Ascending aorta (tissue), 2 donors: ENCODE results near the gene RFPL4A. TPM values are rescaled to one million over a fixed set of nuclear protein-coding genes. Genes with fewer than 3 reads are reported as not detected.
"Not testable (repeated sequence)": the region's sequence is repeated elsewhere in the genome, so short reads cannot be mapped to it uniquely, and the experiment has no call there.

Experiments used
- DNase-seq, 2 donors: peaks; one replicate each; pipeline ENCODE4 v3.0.0-alpha.2; 2019; ENCODE audit warnings: low spot score in 2 of 2
- H3K27ac ChIP-seq, 2 donors: fragments of 200-600 bp; sonication (generic); one replicate each; pipeline ENCODE4 v1.5.1; 2016 to 2017; ENCODE audit warnings: mild to moderate bottlenecking in 1 of 2
- H3K27me3 ChIP-seq: fragments of 200-600 bp; sonication (generic); one replicate; pipeline ENCODE4 v1.5.1; 2017
- H3K36me3 ChIP-seq, 2 donors: fragments of 200-600 bp; sonication (generic); one replicate each; pipeline ENCODE4 v1.5.1; 2016
- H3K4me1 ChIP-seq, 2 donors: fragments of 200-600 bp; sonication (generic); one replicate each; pipeline ENCODE4 v1.5.1; 2016 to 2017; ENCODE audit warnings: mild to moderate bottlenecking in 1 of 2
- H3K4me3 ChIP-seq, 2 donors: fragments of 200-600 bp; sonication (generic); one replicate each; pipeline ENCODE4 v1.5.1; 2016 to 2017; ENCODE audit warnings: mild to moderate bottlenecking in 1 of 2
- H3K9me3 ChIP-seq, 2 donors: fragments of 200-600 bp; sonication (generic); one replicate each; pipeline ENCODE4 v1.5.1; 2016
- CTCF ChIP-seq, 3 experiments: fragments of 200-600 bp in 2 of 3; fragments of 450-650 bp in 1 of 3; sonication (generic) in 2 of 3; IDR thresholded peaks; one replicate each; pipeline ENCODE4 v1.5.1; 2016 to 2019; ENCODE audit warnings: antibody characterized with exemption in 3 of 3, mild to moderate bottlenecking in 1 of 3, moderate library complexity in 1 of 3
- intact Hi-C: fragments of 100-400 bp; cut with DNase I; formaldehyde crosslinking; loops from one replicate; pipeline ENCODE4 v1.15.1; 2023
- total RNA-seq: library from RNA; depleted of rRNA; stranded (reverse); fragments of >200 nt; gene quantifications from one replicate; pipeline ENCODE4 v1.1.0, GENCODE V29; 2016

Gene RFPL4A
- total RNA-seq, 1 donor from 2014 or later = not detected

DNA sequence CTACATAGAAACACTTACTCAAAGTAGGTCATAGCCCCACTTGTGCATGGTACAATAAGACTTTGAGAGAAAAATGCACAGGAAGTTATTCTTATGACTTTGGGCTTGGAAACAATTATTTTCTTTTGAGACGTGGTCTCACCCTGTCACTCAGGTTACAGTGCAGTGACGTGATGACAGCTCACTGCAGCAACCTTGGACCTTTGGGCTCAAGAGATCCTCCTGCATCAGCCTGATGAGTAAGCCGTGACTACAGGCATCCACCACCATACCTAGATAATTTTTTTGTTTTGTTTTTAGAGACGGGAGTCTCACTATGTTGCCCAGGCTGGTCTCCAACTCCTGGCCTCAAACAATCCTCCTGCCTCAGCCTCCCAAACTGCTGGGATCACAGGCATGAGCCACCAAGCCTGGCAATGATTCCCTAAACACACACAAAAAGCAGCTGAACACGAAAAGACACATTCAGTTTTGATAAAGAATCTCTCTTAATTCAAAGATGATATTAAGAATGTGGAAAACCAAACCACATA, 38.6 kb upstream of the RFPL4A start:
- Histone ChIP-seq H3K4me1 (no peaks in the 10 kb centered on the region), H3K27ac (no peak overlapping the region), H3K4me3 (no peak overlapping the region), H3K9me3 (no peaks in the 10 kb centered on the region), H3K36me3 (no peaks in the 10 kb centered on the region), H3K27me3 (no peaks in the 10 kb centered on the region)
- no peak for TF ChIP-seq CTCF (IDR thresholded peaks at IDR 0.05)
- intact Hi-C loops = no loop called here
- DNase-seq = no peak

DNA sequence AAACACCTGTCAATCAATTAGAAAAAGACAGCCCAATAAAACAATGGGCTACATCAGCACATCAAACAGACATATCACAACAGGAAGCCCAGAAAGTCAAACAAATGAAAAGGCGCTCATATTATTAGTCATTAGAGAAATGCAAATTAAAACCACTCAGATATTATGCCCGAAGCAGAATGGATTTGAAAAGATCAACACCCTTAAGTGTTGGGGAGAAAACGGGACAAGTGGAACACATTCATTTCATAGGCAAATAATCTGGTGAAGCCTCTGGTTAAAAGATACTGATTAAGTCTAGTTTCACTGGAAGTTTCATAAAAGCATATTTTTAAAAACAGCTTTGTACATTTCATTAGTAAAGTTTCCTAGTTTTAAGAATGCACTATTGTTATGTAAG, 38.1 kb upstream of the RFPL4A start:
- no peak for TF ChIP-seq CTCF (IDR thresholded peaks at IDR 0.05)
- Histone ChIP-seq H3K36me3 (no peaks in the 10 kb centered on the region), H3K27me3 (no peaks in the 10 kb centered on the region), H3K4me3 (no peak overlapping the region), H3K4me1 (no peaks in the 10 kb centered on the region), H3K27ac (no peak overlapping the region), H3K9me3 (no peaks in the 10 kb centered on the region)
- DNase-seq = no peak
- intact Hi-C loops = no loop called here

GRCh38 chr19:55723491-55723890, 35.4 kb upstream of the RFPL4A start:
- Histone ChIP-seq H3K4me1 (no peaks in the 10 kb centered on the region), H3K36me3 (no peaks in the 10 kb centered on the region), H3K4me3 (no peak overlapping the region), H3K27me3 (no peaks in the 10 kb centered on the region), H3K27ac (no peak overlapping the region), H3K9me3 (no peaks in the 10 kb centered on the region)
- intact Hi-C loops = no loop called here
- no peak for DNase-seq
- no peak for TF ChIP-seq CTCF (IDR thresholded peaks at IDR 0.05)

DNA sequence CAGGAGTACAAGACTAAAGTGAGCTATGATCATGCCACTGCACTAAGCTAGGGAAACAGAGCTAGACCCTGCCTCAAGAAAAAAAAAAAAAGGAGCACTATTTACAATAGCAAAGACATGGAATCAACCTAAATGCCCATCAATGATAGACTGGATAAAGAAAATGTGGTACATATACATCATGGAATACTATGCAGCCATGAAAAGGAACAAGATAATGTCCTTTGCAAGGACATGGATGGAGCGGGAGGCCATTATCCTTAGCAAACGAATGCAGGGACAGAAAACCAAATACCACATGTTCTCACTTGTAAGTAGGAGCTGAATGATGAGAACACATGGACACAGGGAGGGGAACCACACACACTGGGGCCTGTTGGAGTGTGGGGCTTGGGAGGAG, 28.5 kb upstream of the RFPL4A start:
- H3K9me3 ChIP-seq, H3K36me3 ChIP-seq, H3K27me3 ChIP-seq, H3K4me3 ChIP-seq, H3K4me1 ChIP-seq, H3K27ac ChIP-seq, intact Hi-C loops, DNase-seq: not testable (repeated sequence)

DNA sequence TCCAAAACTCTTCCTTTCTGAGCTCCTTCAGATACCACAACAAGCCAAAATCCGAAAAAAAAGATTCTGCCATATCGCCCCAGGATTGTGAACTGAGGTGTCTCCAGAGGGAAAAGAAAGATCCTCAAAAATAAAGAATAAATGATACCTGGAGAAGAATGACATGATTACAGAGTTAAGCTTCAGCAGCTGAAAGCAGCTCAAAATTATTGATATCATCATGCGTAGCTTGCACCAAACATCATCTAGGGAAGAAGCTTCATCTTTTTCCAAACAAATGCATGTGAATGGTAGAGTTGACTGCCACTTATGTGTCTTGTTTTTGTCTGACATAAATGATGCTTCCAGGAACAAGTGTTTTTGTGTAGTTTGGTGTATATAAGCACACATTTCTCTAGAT, 20.6 kb upstream of the RFPL4A start, which contains the start of gene NLRP9:
TSS of gene NLRP9 (minus strand) at position 101 of the 400 bp plus-strand sequence. CDS start at position 73, 28 bp downstream.
- no peak for TF ChIP-seq CTCF (IDR thresholded peaks at IDR 0.05)

DNA sequence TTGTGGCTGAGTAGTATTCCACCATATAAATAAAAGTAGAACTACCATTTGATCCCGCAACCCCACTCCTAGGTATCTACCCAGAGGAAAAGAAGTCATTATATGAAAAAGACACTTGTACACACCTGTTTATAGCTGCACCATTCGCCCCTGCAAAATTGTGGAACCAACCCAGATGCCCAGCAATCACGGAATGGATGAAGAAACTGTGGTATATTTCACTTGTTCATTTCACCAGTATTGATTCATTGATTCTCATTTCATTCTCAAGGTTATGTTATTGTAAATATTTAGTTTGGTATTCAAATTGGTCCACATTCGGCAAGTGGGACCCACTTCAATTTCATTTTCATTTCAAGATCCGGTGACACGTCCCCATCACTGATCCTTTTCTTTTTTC, 8.2 kb upstream of the RFPL4A start:
- H3K9me3 ChIP-seq = no peaks in the 10 kb centered on the region
- no peak overlapping the region for H3K4me3 ChIP-seq
- no peaks in the 10 kb centered on the region for H3K36me3 ChIP-seq
- H3K27ac ChIP-seq = no peak overlapping the region
- no peak for DNase-seq
- H3K27me3 ChIP-seq = no peaks in the 10 kb centered on the region
- no peaks in the 10 kb centered on the region for H3K4me1 ChIP-seq
- intact Hi-C loops = no loop called here
- TF ChIP-seq CTCF (IDR thresholded peaks at IDR 0.05) = no peak

More for the DNA sequence above, 20.6 kb upstream of the RFPL4A start, which contains the start of gene NLRP9:
- Histone ChIP-seq H3K9me3 (no peaks in the 10 kb centered on the region), H3K27me3 (no peaks in the 10 kb centered on the region), H3K4me3 (no peak within 1 kb of the TSS), H3K27ac (no peak within 1 kb of the TSS), H3K36me3 (no peaks in the 10 kb centered on the region), H3K4me1 (no peaks in the 10 kb centered on the region)
- intact Hi-C loops = no loop called here
- DNase-seq = no peak
